WERI-Rb-1 (cell line): Measurements from ENCODE around the gene GLS.

Experiments
- DNase-seq: peaks from one replicate; pipeline ENCODE4 v3.0.0-alpha.2; 2020
- H3K27ac ChIP-seq: fragments of 250-450 bp; sonication (Bioruptor Pico); 2 replicates; pipeline ENCODE4 v1.5.1; 2020; ENCODE audit warnings: mild to moderate bottlenecking, moderate library complexity
- H3K27me3 ChIP-seq: fragments of 250-450 bp; sonication (Bioruptor Pico); 2 replicates; pipeline ENCODE4 v1.5.1; 2021; ENCODE audit warnings: mild to moderate bottlenecking, low read depth, moderate library complexity; ENCODE audit not compliant: insufficient read depth, severe bottlenecking
- H3K36me3 ChIP-seq: fragments of 250-450 bp; sonication (Bioruptor Pico); 2 replicates; pipeline ENCODE4 v1.5.1; 2020; ENCODE audit warnings: mild to moderate bottlenecking, moderate library complexity
- H3K4me3 ChIP-seq: 2 replicates; pipeline ENCODE4 v1.5.1; 2011; ENCODE audit warnings: low read depth, mild to moderate bottlenecking, control low read depth, low read length
- H3K9me3 ChIP-seq: fragments of 250-450 bp; sonication (Bioruptor Pico); 2 replicates; pipeline ENCODE4 v1.5.1; 2021; ENCODE audit warnings: mild to moderate bottlenecking, moderate library complexity; ENCODE audit not compliant: severe bottlenecking
- TF ChIP-seq, protein P1 (sequence below): IDR thresholded peaks from 2 replicates; pipeline ENCODE4 v1.5.1; 2011; ENCODE audit warnings: low read depth, mild to moderate bottlenecking, control low read depth, inconsistent platforms, low read length

GLS gene

DNA sequence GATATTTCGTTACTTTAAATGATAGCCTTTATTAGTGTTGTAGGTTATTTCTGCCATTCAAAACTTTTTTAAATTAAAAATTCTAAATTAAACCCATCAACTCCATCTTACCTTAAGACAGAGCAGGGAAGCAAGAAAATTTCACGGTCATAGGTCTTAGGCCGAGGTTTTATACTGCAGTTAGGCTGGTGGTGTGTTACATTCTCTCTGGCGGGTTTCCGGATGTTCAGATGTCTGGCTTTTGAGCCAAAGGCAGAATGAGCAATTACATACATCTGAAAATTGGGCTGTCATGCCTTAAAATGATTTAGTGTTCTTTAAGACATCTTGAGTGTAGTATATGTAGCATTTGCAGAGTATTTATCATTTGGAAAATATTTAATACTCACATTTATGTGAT lies 27.9 kb downstream of the GLS start:
- TF ChIP-seq, protein P1, sequence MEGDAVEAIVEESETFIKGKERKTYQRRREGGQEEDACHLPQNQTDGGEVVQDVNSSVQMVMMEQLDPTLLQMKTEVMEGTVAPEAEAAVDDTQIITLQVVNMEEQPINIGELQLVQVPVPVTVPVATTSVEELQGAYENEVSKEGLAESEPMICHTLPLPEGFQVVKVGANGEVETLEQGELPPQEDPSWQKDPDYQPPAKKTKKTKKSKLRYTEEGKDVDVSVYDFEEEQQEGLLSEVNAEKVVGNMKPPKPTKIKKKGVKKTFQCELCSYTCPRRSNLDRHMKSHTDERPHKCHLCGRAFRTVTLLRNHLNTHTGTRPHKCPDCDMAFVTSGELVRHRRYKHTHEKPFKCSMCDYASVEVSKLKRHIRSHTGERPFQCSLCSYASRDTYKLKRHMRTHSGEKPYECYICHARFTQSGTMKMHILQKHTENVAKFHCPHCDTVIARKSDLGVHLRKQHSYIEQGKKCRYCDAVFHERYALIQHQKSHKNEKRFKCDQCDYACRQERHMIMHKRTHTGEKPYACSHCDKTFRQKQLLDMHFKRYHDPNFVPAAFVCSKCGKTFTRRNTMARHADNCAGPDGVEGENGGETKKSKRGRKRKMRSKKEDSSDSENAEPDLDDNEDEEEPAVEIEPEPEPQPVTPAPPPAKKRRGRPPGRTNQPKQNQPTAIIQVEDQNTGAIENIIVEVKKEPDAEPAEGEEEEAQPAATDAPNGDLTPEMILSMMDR = no peak
- no peaks in the 10 kb centered on the region for H3K27me3 ChIP-seq
- H3K27ac ChIP-seq = no peak overlapping the region
- H3K9me3 ChIP-seq = no peaks in the 10 kb centered on the region
- H3K4me3 ChIP-seq = no peak overlapping the region
- no peaks in the 10 kb centered on the region; the same call in none of the 2 replicates for H3K36me3 ChIP-seq
- DNase-seq = no peak

- DNase-seq = no peak
- Histone ChIP-seq H3K9me3 (no peaks in the 10 kb centered on the region), H3K36me3 (no peaks in the 10 kb centered on the region; the same call in none of the 2 replicates), H3K27ac (no peak overlapping the region), H3K4me3 (no peak overlapping the region), H3K27me3 (no peaks in the 10 kb centered on the region)
- TF ChIP-seq, protein P1 = no peak
These were observed 29.1 kb downstream of the GLS start for GRCh38 chr2:190909680-190910079.

GRCh38 chr2:190910341-190911136 lies 29.9 kb downstream of the GLS start:
- DNase-seq = no peak
- Histone ChIP-seq H3K27me3 (no peaks in the 10 kb centered on the region), H3K27ac (no peak overlapping the region), H3K9me3 (no peaks in the 10 kb centered on the region), H3K36me3 (no peaks in the 10 kb centered on the region; the same call in none of the 2 replicates), H3K4me3 (no peak overlapping the region)
- TF ChIP-seq, protein P1 = no peak

GRCh38 chr2:190911813-190912212 lies 31.2 kb downstream of the GLS start:
- Histone ChIP-seq H3K36me3 (peaks cover 4% of the 10 kb centered on the region), H3K4me3 (no peak overlapping the region), H3K9me3 (no peaks in the 10 kb centered on the region), H3K27ac (no peak overlapping the region), H3K27me3 (no peaks in the 10 kb centered on the region)
- DNase-seq = no peak
- TF ChIP-seq, protein P1 = no peak

- Histone ChIP-seq H3K36me3 (peaks cover 4% of the 10 kb centered on the region), H3K27me3 (no peaks in the 10 kb centered on the region), H3K4me3 (no peak overlapping the region), H3K9me3 (no peaks in the 10 kb centered on the region), H3K27ac (no peak overlapping the region)
- TF ChIP-seq, protein P1 = no peak
- no peak for DNase-seq
These were observed 32.1 kb downstream of the GLS start for GRCh38 chr2:190912726-190913125.

- no peak overlapping the region for H3K27ac ChIP-seq
- no peak overlapping the region for H3K4me3 ChIP-seq
- H3K9me3 ChIP-seq = no peaks in the 10 kb centered on the region
- no peak for DNase-seq
- TF ChIP-seq, protein P1 = no peak
- peaks cover 4% of the 10 kb centered on the region for H3K36me3 ChIP-seq
- H3K27me3 ChIP-seq = no peaks in the 10 kb centered on the region
These were observed 33.1 kb downstream of the GLS start for GRCh38 chr2:190913725-190914124.
